HepG2 (cell line): Measurements from ENCODE around the gene CD7. TPM values are rescaled to one million over a fixed set of nuclear protein-coding genes. Genes with fewer than 3 reads are reported as not detected.
A peak's percentile ranks its signal among the peaks of the same experiment; 100 is the strongest.

ENCODE experiments used
- ATAC-seq: fragments of 200-7000 bp; cut with Tn5 transposase; 3 replicates; pipeline ENCODE4 v1.9.1; 2020; ENCODE audit warnings: mild to moderate bottlenecking, moderate library complexity
- BruUV-seq: library from RNA; stranded (reverse); fragments of 400-500 nt; replicated peaks from 2 replicates; lab custom pipeline; 2021; lab: Mats Ljungman, UMichigan
- CTCF ChIA-PET: fragments of 300-600 bp; formaldehyde crosslinking; extraction: SDS; loops from one replicate; lab custom pipeline; 2021; ENCODE audit warnings: low total read pairs, inconsistent platforms, low intra/inter-chr PET ratio; lab: Yijun Ruan, JAX
- POLR2A ChIA-PET: fragments of 350-600 bp; sonication (Branson Sonifier 250); formaldehyde crosslinking; loops from one replicate; lab custom pipeline; 2020; ENCODE audit warnings: antibody characterized with exemption, inconsistent platforms; lab: Yijun Ruan, JAX
- DNase-seq: peaks from one replicate; pipeline ENCODE4 v3.0.0-alpha.2; 2015; ENCODE audit warnings: low spot score
- FAIRE-seq: peaks from 3 replicates; lab custom pipeline; 2011; peaks lifted over from hg19 to GRCh38; lab: Jason Lieb, UNC
- H2AFZ ChIP-seq: one replicate; pipeline ENCODE4 v1.6.1; 2011; ENCODE audit warnings: low read length, inconsistent platforms
- H3K27ac ChIP-seq: fragments of 300-600 bp; 3 replicates; pipeline ENCODE4 v1.8.0; 2011; ENCODE audit warnings: mixed run types, mild to moderate bottlenecking, mixed read lengths, low read length, inconsistent platforms; ENCODE audit not compliant: insufficient read depth; ENCODE audit errors: extremely low read length
- H3K27me3 ChIP-seq, 2 experiments: fragments of 200-600 bp in 1 of 2; 2 replicates in 1 of 2; 3 replicates in 1 of 2; pipeline versions ENCODE4 v1.6.0 to v1.8.0; 2011; ENCODE audit warnings: low read length in 2 of 2, mild to moderate bottlenecking in 2 of 2, moderate library complexity in 2 of 2, inconsistent platforms in 1 of 2; ENCODE audit not compliant: insufficient read depth in 2 of 2, control insufficient read depth in 1 of 2
- H3K36me3 ChIP-seq, 2 experiments: fragments of 200-600 bp in 1 of 2; replicated peaks in 1 of 2; 2 replicates in 1 of 2; 3 replicates in 1 of 2; pipeline versions ENCODE4 v1.5.1 to v1.8.0; 2011; ENCODE audit warnings: low read length in 2 of 2, inconsistent platforms in 1 of 2; ENCODE audit not compliant: insufficient read depth in 2 of 2, control insufficient read depth in 1 of 2
- H3K4me1 ChIP-seq: 2 replicates; pipeline ENCODE4 v1.5.1; 2012; ENCODE audit warnings: low read length, inconsistent platforms; ENCODE audit not compliant: insufficient read depth
- H3K4me2 ChIP-seq: 2 replicates; pipeline ENCODE4 v1.6.0; 2011; ENCODE audit warnings: low read depth, low read length, inconsistent platforms
- H3K4me3 ChIP-seq, 3 experiments: fragments of 200-600 bp in 1 of 3; sonication (generic), shearing (Covaris generic) in 1 of 3; replicated peaks in 1 of 3; 2 replicates each; pipeline ENCODE4 v1.5.1; 2011 to 2016; ENCODE audit warnings: low read length in 3 of 3, inconsistent platforms in 2 of 3, low read depth in 2 of 3, mild to moderate bottlenecking in 2 of 3, control low read depth in 1 of 3, mixed read lengths in 1 of 3; ENCODE audit not compliant: insufficient read depth in 1 of 3
- H3K79me2 ChIP-seq: one replicate; pipeline ENCODE4 v1.6.1; 2011; ENCODE audit warnings: low read length, inconsistent platforms; ENCODE audit not compliant: insufficient read depth
- H3K9ac ChIP-seq: 2 replicates; pipeline ENCODE4 v1.6.0; 2011; ENCODE audit warnings: mild to moderate bottlenecking, low read depth, low read length, inconsistent platforms; ENCODE audit not compliant: insufficient read depth
- H3K9me3 ChIP-seq: 2 replicates; pipeline ENCODE4 v1.5.1; 2012; ENCODE audit warnings: mild to moderate bottlenecking, low read length
- H4K20me1 ChIP-seq: 2 replicates; pipeline ENCODE4 v1.6.0; 2011; ENCODE audit warnings: inconsistent platforms, mild to moderate bottlenecking, low read length, moderate library complexity; ENCODE audit not compliant: insufficient read depth
- BCLAF1 ChIP-seq: fragments of 450-650 bp; IDR thresholded peaks from 2 replicates; pipeline ENCODE4 v1.6.1; 2017; ENCODE audit warnings: mild to moderate bottlenecking
- CBX1 ChIP-seq: IDR thresholded peaks from one replicate; pipeline ENCODE4 v1.6.1; 2016; ENCODE audit warnings: antibody characterized with exemption, low read depth
- EED ChIP-seq: sonication (generic); formaldehyde crosslinking; IDR thresholded peaks from 2 replicates; pipeline ENCODE4 v1.5.0; 2020; ENCODE audit warnings: mild to moderate bottlenecking, missing genetic modification reagents
- ERF ChIP-seq: IDR thresholded peaks from 2 replicates; pipeline ENCODE4 v1.6.1; 2018; ENCODE audit warnings: missing biosample characterization, missing genetic modification reagents
- ETV5 ChIP-seq: IDR thresholded peaks from 2 replicates; pipeline ENCODE4 v1.6.1; 2018; ENCODE audit warnings: missing biosample characterization, missing genetic modification reagents, inconsistent platforms, borderline replicate concordance
- NFE2L1 ChIP-seq: sonication (generic); formaldehyde crosslinking; IDR thresholded peaks from 2 replicates; pipeline ENCODE4 v1.4.0; 2020; ENCODE audit warnings: missing genetic modification reagents, mild to moderate bottlenecking, borderline replicate concordance
- PHF8 ChIP-seq: sonication (generic); formaldehyde crosslinking; IDR thresholded peaks from 2 replicates; pipeline ENCODE4 v1.5.0; 2020; ENCODE audit warnings: missing genetic modification reagents
- PPARG ChIP-seq: conservative IDR thresholded peaks from 2 replicates; pipeline ENCODE4 v1.6.1; 2016; ENCODE audit warnings: missing biosample characterization, missing genetic modification reagents
- PRPF4 ChIP-seq: fragments of 200-400 bp; formaldehyde crosslinking; IDR thresholded peaks from 2 replicates; pipeline ENCODE4 v1.6.1; 2016; ENCODE audit warnings: low read length, low read depth; ENCODE audit not compliant: poor library complexity, severe bottlenecking
- RCOR2 ChIP-seq: IDR thresholded peaks from 2 replicates; pipeline ENCODE4 v1.6.1; 2016; ENCODE audit warnings: missing biosample characterization, missing genetic modification reagents
- RFXANK ChIP-seq: IDR thresholded peaks from 2 replicates; pipeline ENCODE4 v1.6.1; 2016
- TARDBP ChIP-seq: sonication (generic); formaldehyde crosslinking; IDR thresholded peaks from 2 replicates; pipeline ENCODE4 v1.8.0; 2022; ENCODE audit warnings: mild to moderate bottlenecking, missing genetic modification reagents
- ZBTB38 ChIP-seq: sonication (generic); formaldehyde crosslinking; IDR thresholded peaks from 2 replicates; pipeline ENCODE4 v1.5.1; 2020; ENCODE audit warnings: mild to moderate bottlenecking, missing genetic modification reagents
- ZNF746 ChIP-seq: sonication (generic); formaldehyde crosslinking; IDR thresholded peaks from 2 replicates; pipeline ENCODE4 v1.8.0; 2022; ENCODE audit warnings: mild to moderate bottlenecking, missing genetic modification reagents
- WGBS: methylation state at CpG from one replicate; pipeline ENCODE4 v1.1.6; 2017; ENCODE audit warnings: low lambda C conversion rate; 5-methylcytosine and 5-hydroxymethylcytosine counted together
- in situ Hi-C: cut with HindIII; loops from 2 replicates; pipeline ENCODE4 v1.10.0; 2017; ENCODE audit warnings: low pct_unique_long_range_greater_than_20kb; ENCODE audit not compliant: extremely low pct_ligation_motif_present
- intact Hi-C: fragments of 100-400 bp; cut with micrococcal nuclease; formaldehyde crosslinking; loops from one replicate; pipeline ENCODE4 v1.10.0; 2022; ENCODE audit not compliant: unreplicated experiment
- polyA plus RNA-seq, 8 experiments: library from polyadenylated mRNA; depleted of rRNA in 3 of 8; stranded (reverse) in 7 of 8; unstranded in 1 of 8; fragments of >200 nt; fragmentation: Illumina TruSeq in 4 of 8; extraction: Trizol in 4 of 8; gene quantifications; 2 replicates each; pipeline versions ENCODE4 v1.2.1 to v1.2.3, GENCODE V29; 2011 to 2016; ENCODE audit warnings: low read depth in 4 of 8, missing spikeins in 1 of 8, mixed read lengths in 1 of 8; ENCODE audit not compliant: insufficient read depth in 1 of 8
- total RNA-seq, 5 experiments: library from RNA; depleted of rRNA; stranded (reverse); fragments of >200 nt; fragmentation: Illumina TruSeq; extraction: Trizol; gene quantifications; 2 replicates each; pipeline ENCODE4 v1.2.3, GENCODE V29; 2016; ENCODE audit warnings: low read depth in 1 of 5

Gene CD7
- total and polyA plus RNA-seq, 2 of the 13 experiments (the other 11 are each of a cell fraction or from before 2014, with no cell fraction given) = 67.6 to 76.4 TPM

DNA sequence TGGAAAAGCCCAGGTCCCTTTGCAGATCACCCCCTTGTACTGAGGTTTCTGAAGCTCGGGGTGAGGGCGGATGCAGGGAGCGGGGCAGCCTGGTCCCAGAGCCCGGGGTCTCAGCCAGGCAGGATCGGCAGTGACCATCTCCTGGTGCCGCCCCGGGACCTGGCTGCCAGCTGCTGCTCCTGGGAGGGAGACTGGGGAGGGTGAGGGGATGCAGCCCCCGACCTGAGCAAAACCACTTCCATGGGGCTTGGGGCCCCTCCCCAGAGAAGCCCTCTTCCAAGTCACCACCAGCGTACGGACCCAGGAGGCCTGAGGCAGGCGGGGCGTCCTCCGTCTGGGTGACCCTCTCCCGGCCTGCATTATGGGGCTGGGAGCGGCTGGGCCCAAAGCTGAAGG is 14.8 kb downstream of the CD7 start:
- no peak for ATAC-seq
- Histone ChIP-seq H3K4me3 (no peak overlapping the region; a peak in 1 of 6 replicates), H3K27ac (no peak overlapping the region), H3K27me3 (no peaks in the 10 kb centered on the region), H3K79me2 (no peaks in the 10 kb centered on the region), H3K36me3 (no peaks in the 10 kb centered on the region), H2AFZ (no peak overlapping the region), H3K4me1 (peaks cover 85% of the 10 kb centered on the region), H4K20me1 (no peaks in the 10 kb centered on the region), H3K9me3 (no peaks in the 10 kb centered on the region), H3K9ac (no peak overlapping the region)
- in situ Hi-C loops = no loop called here
- DNase-seq = no peak
- 89% methylated on average over 13 of the region's 15 CpGs for WGBS
- intact Hi-C loops = loop anchor here (5.0 kb wide), 1 partner anchor 35 kb away; no protein-coding TSS in a partner anchor
- POLR2A ChIA-PET = interaction anchor here (1.0 to 12.8 kb wide), 9 partner anchors 10 to 74 kb away, joined by 3 to 270 read pairs (median 12); partner anchors contain the start of genes CD7, CSNK1D, SECTM1 and SLC16A3
- no TSS peak for BruUV-seq
- CTCF ChIA-PET = no interaction called here
- FAIRE-seq = no peak
- peak; percentile 56 for TF ChIP-seq ZBTB38 (CRISPR knock-in tag)
- no peak for TF ChIP-seq ETV5 (CRISPR knock-in tag)
- TF ChIP-seq PHF8 (CRISPR knock-in tag) = no peak
- TF ChIP-seq EED (CRISPR knock-in tag) = peak; percentile 75; the same call in 1 of the 2 replicates
- TF ChIP-seq NFE2L1 (CRISPR knock-in tag) = no peak
- no peak for TF ChIP-seq BCLAF1
- peak; percentile 1 for TF ChIP-seq PRPF4
- TF ChIP-seq PPARG (CRISPR knock-in tag) = no peak
- no peak for TF ChIP-seq TARDBP (CRISPR knock-in tag)
- no peak for TF ChIP-seq ERF
- TF ChIP-seq RFXANK (CRISPR knock-in tag) = no peak
- no peak for TF ChIP-seq RCOR2 (CRISPR knock-in tag)
- TF ChIP-seq CBX1 = no peak
- TF ChIP-seq ZNF746 = no peak
- TF ChIP-seq, all 625 proteins: peak for 3
- H3K4me2 ChIP-seq = peak overlapping the region; percentile 74
